Neural cell (in vitro differentiated cells): ENCODE results near the gene C12orf75. TPM values are rescaled to one million over a fixed set of nuclear protein-coding genes. Genes with fewer than 3 reads are reported as not detected.

ENCODE experiments used
- H2AFZ ChIP-seq: fragments of 200-600, 300-800 bp; sonication (generic), shearing (Covaris generic); 2 replicates; pipeline ENCODE4 v1.6.0; 2014; ENCODE audit warnings: low read depth, mild to moderate bottlenecking, antibody characterized with exemption, low read length, moderate library complexity
- H3F3A ChIP-seq: fragments of 200-600 bp; shearing (Covaris generic); 2 replicates; pipeline ENCODE4 v1.6.1; 2016; ENCODE audit warnings: mild to moderate bottlenecking, moderate library complexity, mixed read lengths, antibody characterized with exemption, low read length; ENCODE audit not compliant: insufficient read depth, poor library complexity, severe bottlenecking
- H3K27ac ChIP-seq: fragments of 200-600, 300-800 bp; sonication (generic), shearing (Covaris generic); 2 replicates; pipeline ENCODE4 v1.5.1; 2014; ENCODE audit warnings: mild to moderate bottlenecking, low read length, moderate library complexity
- H3K27me3 ChIP-seq: fragments of 300-800, 200-600 bp; sonication (generic), shearing (Covaris generic); 2 replicates; pipeline ENCODE4 v1.6.0; 2014; ENCODE audit warnings: mild to moderate bottlenecking, low read depth, low read length, moderate library complexity; ENCODE audit not compliant: insufficient read depth
- H3K36me3 ChIP-seq: fragments of 300-800, 200-600 bp; sonication (generic), shearing (Covaris generic); 2 replicates; pipeline ENCODE4 v1.5.1; 2014; ENCODE audit warnings: mild to moderate bottlenecking, antibody characterized with exemption, low read length, moderate library complexity; ENCODE audit not compliant: insufficient read depth
- H3K4me2 ChIP-seq: fragments of 300-800, 200-600 bp; sonication (generic), shearing (Covaris generic); 2 replicates; pipeline ENCODE4 v1.6.0; 2014; ENCODE audit warnings: mild to moderate bottlenecking, low read length
- H3K4me3 ChIP-seq: fragments of 300-800, 200-600 bp; sonication (generic), shearing (Covaris generic); 2 replicates; pipeline ENCODE4 v1.5.1; 2014; ENCODE audit warnings: mild to moderate bottlenecking, low read length, moderate library complexity
- H3K79me2 ChIP-seq: fragments of 200-600 bp; shearing (Covaris generic); replicated peaks from 2 replicates; pipeline ENCODE4 v1.6.0; 2014; ENCODE audit warnings: mild to moderate bottlenecking, low read length, moderate library complexity; ENCODE audit not compliant: insufficient read depth
- H3K9ac ChIP-seq: fragments of 300-800, 200-600 bp; sonication (generic), shearing (Covaris generic); 2 replicates; pipeline ENCODE4 v1.6.1; 2016; ENCODE audit warnings: mild to moderate bottlenecking, low read length, mixed read lengths
- H3K9me2 ChIP-seq: fragments of 200-600 bp; shearing (Covaris generic); 2 replicates; pipeline ENCODE4 v1.6.1; 2016; ENCODE audit warnings: mild to moderate bottlenecking, low read length, mixed read lengths; ENCODE audit not compliant: insufficient read depth
- H3K9me3 ChIP-seq: fragments of 200-600, 300-800 bp; sonication (generic), shearing (Covaris generic); 2 replicates; pipeline ENCODE4 v1.6.1; 2016; ENCODE audit warnings: mild to moderate bottlenecking, mixed run types, low read length, moderate library complexity, mixed read lengths
- H4K20me1 ChIP-seq: fragments of 200-600 bp; shearing (Covaris generic); 2 replicates; pipeline ENCODE4 v1.6.1; 2016; ENCODE audit warnings: mild to moderate bottlenecking, mixed run types; ENCODE audit not compliant: insufficient read depth
- EP300 ChIP-seq: fragments of 450-650 bp; conservative IDR thresholded peaks from 2 replicates; pipeline ENCODE4 v1.6.1; 2014; ENCODE audit warnings: antibody characterized with exemption, mild to moderate bottlenecking, moderate library complexity; ENCODE audit not compliant: poor library complexity, severe bottlenecking
- EZH2 ChIP-seq: fragments of 200-600, 300-800 bp; shearing (Covaris generic), sonication (generic); IDR thresholded peaks from 2 replicates; pipeline ENCODE4 v1.6.1; 2014; ENCODE audit warnings: antibody characterized with exemption, low read length, borderline replicate concordance, mild to moderate bottlenecking; ENCODE audit not compliant: insufficient read depth, poor library complexity, severe bottlenecking
- MXI1 ChIP-seq: fragments of 450-650 bp; conservative IDR thresholded peaks from 2 replicates; pipeline ENCODE4 v1.6.1; 2014; ENCODE audit warnings: antibody characterized with exemption, mild to moderate bottlenecking; ENCODE audit not compliant: poor library complexity, severe bottlenecking
- POLR2AphosphoS5 ChIP-seq: IDR thresholded peaks from 2 replicates; pipeline ENCODE4 v1.6.1; 2012
- RAD21 ChIP-seq: fragments of 450-650 bp; conservative IDR thresholded peaks from 2 replicates; pipeline ENCODE4 v1.6.1; 2014; ENCODE audit warnings: antibody characterized with exemption, mild to moderate bottlenecking, moderate library complexity
- SMC3 ChIP-seq: fragments of 450-650 bp; conservative IDR thresholded peaks from 2 replicates; pipeline ENCODE4 v1.6.1; 2014; ENCODE audit warnings: antibody characterized with exemption, mild to moderate bottlenecking, moderate library complexity; ENCODE audit not compliant: poor library complexity
- TAF1 ChIP-seq: IDR thresholded peaks from 2 replicates; pipeline ENCODE4 v1.6.1; 2012; ENCODE audit warnings: low read depth
- polyA plus RNA-seq: library from polyadenylated mRNA; depleted of rRNA; stranded (reverse); fragments of >200 nt; gene quantifications from 2 replicates; pipeline ENCODE4 v1.2.3, GENCODE V29; 2014
- TF ChIP-seq, protein P1 (sequence below): fragments of 450-650 bp; IDR thresholded peaks from 2 replicates; pipeline ENCODE4 v1.5.1; 2014; ENCODE audit warnings: antibody characterized with exemption, mild to moderate bottlenecking, moderate library complexity; ENCODE audit not compliant: poor library complexity, severe bottlenecking
- TF ChIP-seq, protein P2 (sequence below): IDR thresholded peaks from 2 replicates; pipeline ENCODE4 v1.6.1; 2012; ENCODE audit warnings: borderline replicate concordance

The C12orf75 gene
- polyA plus RNA-seq, 1 donor from 2014 or later, result 25.2 TPM

DNA sequence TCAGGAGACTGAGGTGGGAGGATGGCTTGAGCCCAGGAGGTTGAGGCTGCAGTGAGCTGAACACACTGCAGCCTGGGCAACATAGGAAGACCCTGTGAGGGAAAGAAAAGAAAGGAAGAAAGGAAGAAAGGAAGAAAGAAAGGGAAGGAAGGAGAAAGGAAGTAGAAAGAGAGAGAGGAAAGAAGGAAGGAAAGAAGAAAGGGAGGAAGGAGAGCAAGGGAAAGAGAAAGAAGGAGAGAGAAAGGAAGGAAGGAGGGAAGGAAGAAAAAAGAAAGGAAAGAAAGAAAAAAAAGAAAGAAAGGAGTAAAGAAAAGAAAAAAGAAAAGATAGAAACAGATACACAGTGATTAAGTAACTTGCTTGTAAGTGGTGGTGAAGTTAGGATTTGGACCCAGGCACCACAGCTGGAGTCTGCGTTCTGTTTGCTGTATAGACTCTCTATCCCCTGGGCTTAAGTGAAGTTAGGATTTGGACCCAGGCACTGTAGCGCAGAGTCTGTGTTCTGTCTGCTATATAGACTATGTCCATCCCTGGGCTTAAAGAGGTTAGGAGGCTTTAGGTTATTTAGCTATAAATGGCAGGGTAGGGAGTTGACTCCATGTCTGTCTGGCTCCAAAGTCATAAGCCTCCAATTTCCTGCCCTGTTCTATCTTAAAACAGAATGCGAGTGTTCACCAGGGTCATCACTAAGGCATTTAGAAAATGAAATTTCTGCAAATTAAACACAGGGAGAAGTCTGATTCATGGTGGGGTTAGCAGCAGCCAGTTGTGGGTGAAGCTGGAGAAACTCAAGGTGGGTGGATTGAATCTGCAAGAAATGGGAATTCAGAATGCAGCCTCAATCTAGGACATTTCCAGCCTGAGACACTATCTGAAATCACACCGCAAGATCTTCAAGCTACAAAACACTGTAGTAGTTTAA is 13.3 kb upstream of the C12orf75 start:
- Histone ChIP-seq H3K79me2 (no peaks in the 10 kb centered on the region), H2AFZ (no peak overlapping the region), H4K20me1 (no peaks in the 10 kb centered on the region), H3K27me3 (no peaks in the 10 kb centered on the region), H3K4me2 (no peak overlapping the region), H3K9me3 (no peaks in the 10 kb centered on the region), H3K27ac (no peak overlapping the region), H3K36me3 (no peaks in the 10 kb centered on the region), H3K9me2 (no peaks in the 10 kb centered on the region), H3F3A (no peaks in the 10 kb centered on the region), H3K9ac (no peak overlapping the region), H3K4me3 (no peak overlapping the region)
- TF ChIP-seq POLR2AphosphoS5 (no peak), TAF1 (no peak), EP300 (no peak), RAD21 (no peak)

DNA sequence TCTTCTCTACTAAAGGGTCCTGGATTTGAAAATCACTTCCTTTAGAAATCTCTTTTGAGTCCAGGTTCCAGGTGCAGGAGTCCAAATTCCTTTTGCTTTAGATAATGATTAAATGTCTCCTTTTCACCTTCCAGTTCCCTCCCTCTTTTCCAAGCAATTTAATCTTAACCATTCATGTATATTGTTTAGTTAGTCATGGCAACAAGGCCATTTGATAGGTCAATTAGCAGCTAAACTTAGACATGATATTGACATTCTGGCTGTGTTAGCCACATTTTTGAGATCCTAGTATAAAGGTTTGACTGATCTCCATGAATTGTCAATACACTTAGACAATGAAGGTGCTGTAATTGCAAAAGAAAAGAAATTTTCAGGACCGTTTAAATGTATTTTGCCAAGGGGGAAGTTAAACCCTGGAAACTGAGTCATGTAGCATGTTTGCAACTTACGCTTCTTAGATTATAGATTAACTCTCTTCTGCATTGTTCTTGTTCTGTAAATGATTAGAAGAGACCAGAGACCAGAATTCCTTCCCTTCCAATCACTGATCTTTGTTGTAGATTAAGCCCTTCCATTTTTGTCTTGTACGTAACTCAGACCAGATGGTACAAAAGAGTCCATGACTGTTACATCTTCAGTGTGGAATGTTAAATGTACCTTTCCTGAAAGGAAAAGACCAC is 12.4 kb upstream of the C12orf75 start:
- no peaks in the 10 kb centered on the region for H3K79me2 ChIP-seq
- no peaks in the 10 kb centered on the region for H3K9me2 ChIP-seq
- TF ChIP-seq, protein P1, sequence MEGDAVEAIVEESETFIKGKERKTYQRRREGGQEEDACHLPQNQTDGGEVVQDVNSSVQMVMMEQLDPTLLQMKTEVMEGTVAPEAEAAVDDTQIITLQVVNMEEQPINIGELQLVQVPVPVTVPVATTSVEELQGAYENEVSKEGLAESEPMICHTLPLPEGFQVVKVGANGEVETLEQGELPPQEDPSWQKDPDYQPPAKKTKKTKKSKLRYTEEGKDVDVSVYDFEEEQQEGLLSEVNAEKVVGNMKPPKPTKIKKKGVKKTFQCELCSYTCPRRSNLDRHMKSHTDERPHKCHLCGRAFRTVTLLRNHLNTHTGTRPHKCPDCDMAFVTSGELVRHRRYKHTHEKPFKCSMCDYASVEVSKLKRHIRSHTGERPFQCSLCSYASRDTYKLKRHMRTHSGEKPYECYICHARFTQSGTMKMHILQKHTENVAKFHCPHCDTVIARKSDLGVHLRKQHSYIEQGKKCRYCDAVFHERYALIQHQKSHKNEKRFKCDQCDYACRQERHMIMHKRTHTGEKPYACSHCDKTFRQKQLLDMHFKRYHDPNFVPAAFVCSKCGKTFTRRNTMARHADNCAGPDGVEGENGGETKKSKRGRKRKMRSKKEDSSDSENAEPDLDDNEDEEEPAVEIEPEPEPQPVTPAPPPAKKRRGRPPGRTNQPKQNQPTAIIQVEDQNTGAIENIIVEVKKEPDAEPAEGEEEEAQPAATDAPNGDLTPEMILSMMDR, result no peak
- TF ChIP-seq MXI1 (no peak), TAF1 (no peak), EP300 (no peak), RAD21 (no peak), POLR2AphosphoS5 (no peak), SMC3 (no peak), EZH2 (no peak)
- TF ChIP-seq, protein P2, sequence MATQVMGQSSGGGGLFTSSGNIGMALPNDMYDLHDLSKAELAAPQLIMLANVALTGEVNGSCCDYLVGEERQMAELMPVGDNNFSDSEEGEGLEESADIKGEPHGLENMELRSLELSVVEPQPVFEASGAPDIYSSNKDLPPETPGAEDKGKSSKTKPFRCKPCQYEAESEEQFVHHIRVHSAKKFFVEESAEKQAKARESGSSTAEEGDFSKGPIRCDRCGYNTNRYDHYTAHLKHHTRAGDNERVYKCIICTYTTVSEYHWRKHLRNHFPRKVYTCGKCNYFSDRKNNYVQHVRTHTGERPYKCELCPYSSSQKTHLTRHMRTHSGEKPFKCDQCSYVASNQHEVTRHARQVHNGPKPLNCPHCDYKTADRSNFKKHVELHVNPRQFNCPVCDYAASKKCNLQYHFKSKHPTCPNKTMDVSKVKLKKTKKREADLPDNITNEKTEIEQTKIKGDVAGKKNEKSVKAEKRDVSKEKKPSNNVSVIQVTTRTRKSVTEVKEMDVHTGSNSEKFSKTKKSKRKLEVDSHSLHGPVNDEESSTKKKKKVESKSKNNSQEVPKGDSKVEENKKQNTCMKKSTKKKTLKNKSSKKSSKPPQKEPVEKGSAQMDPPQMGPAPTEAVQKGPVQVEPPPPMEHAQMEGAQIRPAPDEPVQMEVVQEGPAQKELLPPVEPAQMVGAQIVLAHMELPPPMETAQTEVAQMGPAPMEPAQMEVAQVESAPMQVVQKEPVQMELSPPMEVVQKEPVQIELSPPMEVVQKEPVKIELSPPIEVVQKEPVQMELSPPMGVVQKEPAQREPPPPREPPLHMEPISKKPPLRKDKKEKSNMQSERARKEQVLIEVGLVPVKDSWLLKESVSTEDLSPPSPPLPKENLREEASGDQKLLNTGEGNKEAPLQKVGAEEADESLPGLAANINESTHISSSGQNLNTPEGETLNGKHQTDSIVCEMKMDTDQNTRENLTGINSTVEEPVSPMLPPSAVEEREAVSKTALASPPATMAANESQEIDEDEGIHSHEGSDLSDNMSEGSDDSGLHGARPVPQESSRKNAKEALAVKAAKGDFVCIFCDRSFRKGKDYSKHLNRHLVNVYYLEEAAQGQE, result no peak
- no peaks in the 10 kb centered on the region for H4K20me1 ChIP-seq
- H3K4me2 ChIP-seq, result no peak overlapping the region
- H3K4me3 ChIP-seq, result no peak overlapping the region
- H3K27ac ChIP-seq, result no peak overlapping the region
- no peak overlapping the region for H3K9ac ChIP-seq
- H3F3A ChIP-seq, result no peaks in the 10 kb centered on the region
- no peak overlapping the region for H2AFZ ChIP-seq
- no peaks in the 10 kb centered on the region for H3K27me3 ChIP-seq
- H3K36me3 ChIP-seq, result no peaks in the 10 kb centered on the region
- H3K9me3 ChIP-seq, result no peaks in the 10 kb centered on the region
